OCI-LY1 (cell line): ENCODE measurements around the gene ANKLE2.

Experiments
- H2AFZ ChIP-seq: fragments of 200-600 bp; sonication (generic), shearing (Covaris generic); 2 replicates; pipeline ENCODE4 v1.6.0; 2014; ENCODE audit warnings: antibody characterized with exemption, mild to moderate bottlenecking, low read length
- H3F3A ChIP-seq: fragments of 200-600 bp; sonication (generic), shearing (Covaris generic); 2 replicates; pipeline ENCODE4 v1.6.0; 2014; ENCODE audit warnings: mild to moderate bottlenecking, antibody characterized with exemption, low read length, moderate library complexity; ENCODE audit not compliant: insufficient read depth
- H3K27ac ChIP-seq: fragments of 200-600 bp; sonication (generic); 2 replicates; pipeline ENCODE4 v1.5.1; 2014; ENCODE audit warnings: low read length, mixed run types, mild to moderate bottlenecking, low read depth; ENCODE audit not compliant: poor library complexity, severe bottlenecking
- H3K27me3 ChIP-seq: fragments of 200-600 bp; sonication (generic); 2 replicates; pipeline ENCODE4 v1.6.0; 2014; ENCODE audit warnings: antibody characterized with exemption, mild to moderate bottlenecking, low read length, moderate library complexity; ENCODE audit not compliant: insufficient read depth
- H3K36me3 ChIP-seq: fragments of 200-600 bp; sonication (generic); 2 replicates; pipeline ENCODE4 v1.6.1; 2014; ENCODE audit warnings: mild to moderate bottlenecking, antibody characterized with exemption, low read length, moderate library complexity, mixed read lengths; ENCODE audit not compliant: insufficient read depth
- H3K4me1 ChIP-seq: fragments of 200-600 bp; sonication (generic); 2 replicates; pipeline ENCODE4 v1.5.1; 2014; ENCODE audit warnings: mild to moderate bottlenecking, low read length, moderate library complexity; ENCODE audit not compliant: insufficient read depth, severe bottlenecking
- H3K4me2 ChIP-seq: fragments of 200-600 bp; sonication (generic), shearing (Covaris generic); 2 replicates; pipeline ENCODE4 v1.6.1; 2014; ENCODE audit warnings: low read length
- H3K4me3 ChIP-seq: fragments of 200-600 bp; sonication (generic); 2 replicates; pipeline ENCODE4 v1.5.1; 2014; ENCODE audit warnings: low read length, low read depth, mild to moderate bottlenecking, mixed read lengths; ENCODE audit not compliant: poor library complexity, severe bottlenecking
- H3K79me2 ChIP-seq: fragments of 200-600 bp; shearing (Covaris generic); 2 replicates; pipeline ENCODE4 v1.6.1; 2016; ENCODE audit warnings: mixed run types, low read length, mixed read lengths; ENCODE audit not compliant: insufficient read depth
- H3K9ac ChIP-seq: fragments of 200-600 bp; sonication (generic), shearing (Covaris generic); 2 replicates; pipeline ENCODE4 v1.6.1; 2014; ENCODE audit warnings: mild to moderate bottlenecking, low read length, mixed read lengths
- H3K9me2 ChIP-seq: fragments of 200-600 bp; sonication (generic), shearing (Covaris generic); 2 replicates; pipeline ENCODE4 v1.6.1; 2014; ENCODE audit warnings: low read depth, mild to moderate bottlenecking, low read length, mixed read lengths
- H3K9me3 ChIP-seq: fragments of 200-600 bp; shearing (Covaris generic); 2 replicates; pipeline ENCODE4 v1.6.1; 2014; ENCODE audit warnings: low read length, mixed read lengths
- H4K20me1 ChIP-seq: fragments of 200-600 bp; sonication (generic), shearing (Covaris generic); 2 replicates; pipeline ENCODE4 v1.6.0; 2016; ENCODE audit warnings: mild to moderate bottlenecking, low read length; ENCODE audit not compliant: insufficient read depth
- CTCF ChIP-seq: fragments of 200-600 bp; sonication (generic), shearing (Covaris generic); IDR thresholded peaks from 2 replicates; pipeline ENCODE4 v1.5.1; 2017; ENCODE audit warnings: mild to moderate bottlenecking, antibody characterized with exemption, low read length, moderate library complexity, mixed read lengths
- EZH2 ChIP-seq: fragments of 200-600 bp; sonication (generic), shearing (Covaris generic); IDR thresholded peaks from 2 replicates; pipeline ENCODE4 v1.8.0; 2017; ENCODE audit warnings: borderline replicate concordance, mixed run types, mild to moderate bottlenecking, antibody characterized with exemption, low read length, moderate library complexity, mixed read lengths

ANKLE2 gene

GRCh38 chr12:132719954-132720324, 41.7 kb downstream of the ANKLE2 start:
- Histone ChIP-seq H3K79me2 (no peaks in the 10 kb centered on the region), H3K36me3 (peaks cover 90% of the 10 kb centered on the region), H3K9me3 (no peaks in the 10 kb centered on the region), H3F3A (0 out of 2 replicates have a peak, but pooled peaks cover 3% of the 10 kb centered on the region), H2AFZ (no peak overlapping the region), H3K9ac (no peak overlapping the region), H3K27me3 (no peaks in the 10 kb centered on the region), H3K9me2 (no peaks in the 10 kb centered on the region), H3K4me2 (no peak overlapping the region), H3K4me1 (no peaks in the 10 kb centered on the region), H4K20me1 (no peaks in the 10 kb centered on the region), H3K27ac (no peak overlapping the region), H3K4me3 (no peak overlapping the region)
- no peak for TF ChIP-seq EZH2
- TF ChIP-seq CTCF, result no peak

GRCh38 chr12:132719141-132719953, 42.3 kb downstream of the ANKLE2 start:
- Histone ChIP-seq H3K4me2 (no peak overlapping the region), H3K4me1 (no peaks in the 10 kb centered on the region), H3F3A (0 out of 2 replicates have a peak, but pooled peaks cover 3% of the 10 kb centered on the region), H3K4me3 (no peak overlapping the region), H3K27me3 (no peaks in the 10 kb centered on the region), H2AFZ (no peak overlapping the region), H3K9me3 (no peaks in the 10 kb centered on the region), H3K79me2 (peaks cover 5% of the 10 kb centered on the region), H3K9ac (no peak overlapping the region), H4K20me1 (no peaks in the 10 kb centered on the region), H3K9me2 (no peaks in the 10 kb centered on the region), H3K36me3 (peaks cover 90% of the 10 kb centered on the region), H3K27ac (no peak overlapping the region)
- no peak for TF ChIP-seq EZH2
- TF ChIP-seq CTCF, result no peak

- H3K27ac ChIP-seq, result no peak overlapping the region
- H3K36me3 ChIP-seq, result peaks cover 90% of the 10 kb centered on the region
- no peaks in the 10 kb centered on the region for H3K27me3 ChIP-seq
- peaks cover 12% of the 10 kb centered on the region for H3K79me2 ChIP-seq
- no peaks in the 10 kb centered on the region for H3K9me3 ChIP-seq
- H4K20me1 ChIP-seq, result no peaks in the 10 kb centered on the region
- 0 out of 2 replicates have a peak, but pooled peaks cover 3% of the 10 kb centered on the region for H3F3A ChIP-seq
- TF ChIP-seq EZH2 (no peak), CTCF (no peak)
- H3K4me3 ChIP-seq, result no peak overlapping the region
- H3K9me2 ChIP-seq, result no peaks in the 10 kb centered on the region
- no peak overlapping the region for H2AFZ ChIP-seq
- no peaks in the 10 kb centered on the region for H3K4me1 ChIP-seq
- H3K4me2 ChIP-seq, result no peak overlapping the region
- no peak overlapping the region for H3K9ac ChIP-seq
Observed at GRCh38 chr12:132718644-132719043, 43.0 kb downstream of the ANKLE2 start.
